ENCODE measurements around the gene APOC1.

The APOC1 gene

GRCh38 chr19:44957526-44957925, 43.1 kb downstream of the APOC1 start:
- DNase-seq: no peak

- DNase-seq: no peak
These were observed 43.7 kb downstream of the APOC1 start for GRCh38 chr19:44958090-44958489.

- no peak for DNase-seq
These were observed 45.3 kb downstream of the APOC1 start for GRCh38 chr19:44959691-44960090.

GRCh38 chr19:44960906-44961728, 46.7 kb downstream of the APOC1 start:
- peak; percentile 78 for DNase-seq

GRCh38 chr19:44961821-44962220, 47.4 kb downstream of the APOC1 start:
- no peak for DNase-seq

GRCh38 chr19:44968118-44968517, 53.7 kb downstream of the APOC1 start:
- DNase-seq: no peak

GRCh38 chr19:44968670-44969069, 54.3 kb downstream of the APOC1 start:
- no peak for DNase-seq
